Hematopoietic multipotent progenitor cell treated with erythropoietin and hydrocortisone succinate and interleukin-3 and kit ligand, for 6 days (in vitro differentiated cells): Measurements from ENCODE around the gene CRYBG2.

ENCODE experiments used
- DNase-seq: peaks from one replicate; pipeline ENCODE4 v3.0.0-alpha.2; 2015

CRYBG2 gene

DNA sequence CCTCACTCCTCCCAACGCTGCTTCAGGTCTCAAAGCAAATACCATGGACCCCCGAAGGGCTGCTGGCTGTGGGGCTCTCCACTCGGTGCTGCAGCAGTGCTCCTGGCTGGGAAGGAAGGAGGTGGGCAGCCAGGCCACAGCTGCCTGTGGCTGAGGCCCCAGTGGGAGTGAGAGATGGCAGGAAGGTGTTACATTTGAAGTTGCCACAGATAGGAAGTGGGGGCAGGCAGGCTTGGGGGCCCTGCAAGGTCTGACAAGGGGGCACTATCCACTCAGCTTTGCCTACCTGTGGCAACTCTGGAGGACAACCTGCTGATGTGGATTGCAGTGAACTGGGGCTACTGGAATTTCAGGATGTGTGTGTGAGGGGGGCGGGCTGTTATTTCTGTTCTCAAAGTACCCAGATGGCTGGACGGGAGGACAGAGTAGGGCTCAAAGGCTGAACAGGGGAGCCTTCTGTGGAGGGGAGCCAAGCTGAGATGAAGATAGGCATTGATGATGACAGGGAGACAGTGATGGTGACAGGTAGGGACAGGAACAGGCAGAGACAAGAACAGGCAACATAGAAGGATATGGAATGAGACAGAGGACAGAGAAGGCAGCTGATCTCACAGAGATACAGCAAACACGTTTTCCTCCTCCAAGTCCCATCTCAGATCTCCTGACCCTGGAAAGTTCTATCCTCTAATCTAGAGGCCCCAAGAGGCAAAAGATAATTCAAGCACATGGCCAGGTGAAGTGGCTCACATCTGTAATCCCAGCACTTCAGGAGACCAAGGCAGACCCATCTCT is 16.9 kb upstream of the CRYBG2 start:
- DNase-seq, result no peak

DNA sequence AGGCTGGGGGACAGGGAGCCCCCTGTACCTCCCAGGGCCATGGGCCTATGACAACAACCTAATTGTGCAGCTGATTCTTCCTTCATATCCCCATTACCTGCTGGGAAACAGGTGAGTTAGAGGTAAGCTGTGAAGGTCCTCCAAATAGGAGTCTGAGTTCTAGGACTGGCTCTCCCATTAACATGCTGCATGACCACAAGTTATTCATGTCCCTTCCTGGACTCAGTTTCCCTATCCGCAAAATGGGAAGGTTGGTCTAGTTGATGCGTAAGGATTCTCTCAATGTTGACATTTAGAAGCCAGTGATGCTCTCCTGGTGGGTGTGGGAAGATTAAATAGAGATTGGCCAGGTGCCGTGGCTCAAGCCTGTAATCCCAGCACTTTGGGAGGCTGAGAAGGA is 14.6 kb upstream of the CRYBG2 start:
- no peak for DNase-seq

DNA sequence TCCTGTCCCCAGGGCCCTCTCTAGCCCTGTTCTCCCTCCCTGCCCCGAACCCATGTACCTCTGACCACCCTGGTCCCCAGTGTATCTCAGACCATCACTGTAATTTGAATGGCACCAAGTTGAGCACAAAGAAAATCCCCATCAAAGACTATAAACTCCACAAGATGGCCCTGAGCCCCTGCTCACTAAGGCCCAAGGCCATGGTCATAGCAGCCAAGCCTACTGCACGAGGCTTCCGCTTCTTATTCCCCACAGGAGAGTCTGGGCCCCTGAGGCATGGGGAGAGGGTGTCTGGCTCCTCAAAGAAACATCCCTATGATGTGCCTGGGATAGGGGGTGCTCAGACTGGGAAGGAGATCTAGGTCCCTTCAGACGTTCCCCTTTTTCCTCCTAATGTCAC is 14.1 kb upstream of the CRYBG2 start:
- no peak for DNase-seq

DNA sequence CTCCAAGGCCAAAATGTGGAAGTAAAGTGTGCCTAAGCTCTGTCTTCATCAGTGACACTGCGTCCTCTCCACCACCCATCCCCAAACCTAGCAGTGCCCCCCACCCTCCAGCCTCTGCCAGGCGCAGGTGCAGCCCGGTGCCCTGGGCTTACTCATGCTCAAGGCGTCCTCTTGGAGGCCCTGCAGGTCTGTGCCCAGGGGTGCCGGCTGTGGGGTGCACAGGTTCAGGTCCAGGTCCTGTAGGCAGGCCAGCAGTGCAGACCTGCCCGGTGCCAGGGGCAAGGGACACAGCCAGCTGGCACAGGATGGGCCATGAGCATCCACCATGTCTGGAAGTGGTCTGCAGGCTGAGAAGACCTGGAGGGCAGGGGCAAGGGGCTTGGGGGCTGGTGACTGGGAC is 13.5 kb upstream of the CRYBG2 start:
- no peak for DNase-seq

DNA sequence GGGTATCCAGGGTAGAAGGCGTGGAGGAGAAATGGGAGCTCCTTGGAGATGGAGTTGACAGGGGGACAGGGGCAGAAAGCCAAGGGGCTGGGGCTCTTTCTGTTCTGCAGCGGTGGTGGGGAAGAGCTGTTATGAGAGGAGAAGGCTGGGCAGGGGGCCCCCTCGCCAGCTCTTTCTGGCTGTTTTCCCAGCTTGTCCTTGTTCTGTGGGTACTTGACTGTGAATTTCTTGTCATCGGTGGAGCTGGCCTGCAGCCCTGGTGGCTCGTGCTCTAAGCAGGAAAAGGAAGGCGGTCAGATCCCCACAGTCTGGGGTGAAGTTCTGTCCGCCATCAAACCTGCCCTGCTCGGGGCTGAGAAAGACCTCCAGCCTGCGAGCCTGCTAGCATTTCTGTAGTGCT is 11.0 kb upstream of the CRYBG2 start:
- DNase-seq, result no peak

DNA sequence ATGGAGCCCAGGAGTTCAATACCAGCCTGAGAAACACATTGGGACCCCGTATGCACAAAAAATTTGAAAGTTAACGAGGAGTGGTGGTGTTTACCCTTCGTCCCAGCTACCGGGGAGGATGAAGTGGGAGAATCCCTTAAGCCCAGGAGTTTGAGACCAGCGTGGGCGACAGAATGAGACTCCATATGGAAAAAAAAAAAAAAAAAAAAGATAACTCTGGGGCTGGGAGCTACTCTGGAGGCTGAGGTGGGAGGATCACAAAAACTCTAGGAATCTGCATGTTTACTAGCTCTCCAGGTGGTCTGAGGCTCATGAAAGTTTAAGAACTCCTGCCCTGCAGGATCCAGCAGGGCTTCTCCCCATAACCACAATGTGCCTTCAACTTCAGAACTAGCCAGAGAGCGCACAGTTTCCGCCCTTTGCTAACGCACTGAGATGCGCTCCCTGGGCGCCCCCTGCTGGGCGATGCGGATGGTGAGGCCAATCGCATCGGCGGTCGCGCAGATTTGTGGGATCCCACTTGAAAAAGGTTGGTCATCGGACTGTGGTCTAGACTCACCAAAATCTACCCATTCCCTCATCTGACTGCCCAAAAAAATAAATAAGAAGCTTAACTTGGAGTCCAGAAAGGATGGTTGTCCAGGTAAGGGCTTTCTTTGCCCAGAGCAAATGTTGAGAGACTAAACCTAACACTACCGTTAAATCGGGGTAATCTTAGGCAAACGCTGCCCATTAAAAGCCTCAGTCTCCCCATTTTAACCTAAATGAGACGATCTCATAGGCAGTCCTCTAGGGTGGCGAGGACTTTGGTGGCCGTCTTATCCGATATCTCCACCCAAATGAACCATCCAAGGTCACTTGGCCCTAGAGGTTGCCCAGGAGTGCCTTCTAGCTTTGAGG is 9.9 kb upstream of the CRYBG2 start:
- DNase-seq, result peak; percentile 95

DNA sequence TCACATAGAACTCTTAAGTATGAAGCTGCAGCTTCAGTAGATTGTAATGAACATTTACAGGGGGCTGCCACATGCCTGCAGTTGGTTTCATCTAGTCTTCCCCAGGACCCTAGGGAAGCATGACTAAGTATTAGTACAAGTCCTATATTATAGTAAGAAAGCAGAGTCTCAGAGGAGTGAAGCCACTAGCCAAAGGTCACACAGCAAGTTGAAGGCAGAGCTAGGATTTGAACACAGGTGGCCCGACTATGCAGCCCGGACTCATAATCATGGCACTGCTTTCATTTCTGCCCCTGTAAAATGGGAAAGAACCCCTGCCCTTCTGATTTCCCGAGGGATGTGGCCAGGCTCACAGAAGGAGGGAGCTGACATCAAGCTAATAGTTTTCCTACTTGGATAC is 8.4 kb upstream of the CRYBG2 start:
- DNase-seq, result no peak

DNA sequence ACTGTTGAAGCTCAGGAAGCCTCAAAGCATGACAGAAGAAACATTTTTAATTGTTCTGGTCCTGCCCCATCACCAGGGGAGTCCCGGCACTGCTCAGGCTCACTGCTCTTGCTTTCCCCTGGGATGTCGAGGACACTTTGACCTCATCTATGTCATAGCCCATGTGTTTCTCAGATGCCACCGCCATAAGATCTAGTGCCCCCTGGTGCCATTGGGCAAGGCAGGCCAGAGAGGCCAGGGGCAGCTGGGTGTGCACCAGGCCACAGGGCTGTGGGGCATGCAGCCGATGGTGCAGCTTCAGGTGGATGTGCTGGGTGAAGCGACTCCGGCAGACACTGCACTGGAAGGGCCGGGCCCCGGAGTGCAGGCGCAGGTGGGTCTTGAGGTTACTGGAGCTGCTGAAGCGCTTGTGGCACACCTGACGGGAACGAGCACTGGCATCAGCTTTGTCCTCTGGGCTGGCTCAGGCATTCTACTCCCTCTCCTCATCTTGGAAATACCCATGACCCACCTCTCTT is 7.7 kb upstream of the CRYBG2 start:
- DNase-seq, result no peak

DNA sequence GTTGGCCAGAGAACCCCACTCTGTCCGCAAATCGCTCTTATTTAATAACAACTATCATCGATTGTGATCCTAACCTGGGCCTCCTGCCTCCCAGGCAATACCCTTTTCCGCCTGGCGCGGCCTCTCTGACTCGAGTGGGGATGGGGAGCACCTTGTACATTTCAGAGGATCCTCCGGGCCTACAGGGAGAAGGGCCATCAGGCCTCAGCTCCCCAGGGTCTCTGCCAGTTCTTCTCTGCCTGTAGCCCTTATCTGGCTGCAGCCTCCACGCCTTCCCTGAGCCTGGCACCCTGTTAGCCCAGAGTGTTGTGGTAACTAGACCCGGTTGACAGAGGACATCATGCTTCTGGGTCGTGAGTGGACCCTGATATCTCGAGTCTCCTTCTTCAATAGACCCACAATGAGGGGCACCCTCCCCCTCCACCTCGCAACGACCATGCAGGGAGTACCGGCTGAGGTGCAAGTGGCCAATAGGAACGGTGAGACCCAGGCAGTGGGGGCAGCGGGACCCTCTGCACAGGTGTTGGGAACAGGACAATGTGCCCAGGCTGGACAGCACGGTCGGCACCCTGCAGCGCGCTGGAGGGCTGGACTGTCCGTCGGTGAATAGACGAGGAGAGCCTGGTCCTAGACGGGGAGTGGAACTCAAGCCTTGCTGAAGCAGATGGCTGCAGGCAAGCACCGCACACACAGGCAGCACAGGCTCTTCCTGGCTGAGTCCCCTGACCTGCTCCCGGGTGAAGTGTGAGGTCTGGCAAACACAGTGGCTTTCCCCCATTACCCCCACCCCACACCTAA is 7.1 kb upstream of the CRYBG2 start:
- peak; percentile 79 for DNase-seq

DNA sequence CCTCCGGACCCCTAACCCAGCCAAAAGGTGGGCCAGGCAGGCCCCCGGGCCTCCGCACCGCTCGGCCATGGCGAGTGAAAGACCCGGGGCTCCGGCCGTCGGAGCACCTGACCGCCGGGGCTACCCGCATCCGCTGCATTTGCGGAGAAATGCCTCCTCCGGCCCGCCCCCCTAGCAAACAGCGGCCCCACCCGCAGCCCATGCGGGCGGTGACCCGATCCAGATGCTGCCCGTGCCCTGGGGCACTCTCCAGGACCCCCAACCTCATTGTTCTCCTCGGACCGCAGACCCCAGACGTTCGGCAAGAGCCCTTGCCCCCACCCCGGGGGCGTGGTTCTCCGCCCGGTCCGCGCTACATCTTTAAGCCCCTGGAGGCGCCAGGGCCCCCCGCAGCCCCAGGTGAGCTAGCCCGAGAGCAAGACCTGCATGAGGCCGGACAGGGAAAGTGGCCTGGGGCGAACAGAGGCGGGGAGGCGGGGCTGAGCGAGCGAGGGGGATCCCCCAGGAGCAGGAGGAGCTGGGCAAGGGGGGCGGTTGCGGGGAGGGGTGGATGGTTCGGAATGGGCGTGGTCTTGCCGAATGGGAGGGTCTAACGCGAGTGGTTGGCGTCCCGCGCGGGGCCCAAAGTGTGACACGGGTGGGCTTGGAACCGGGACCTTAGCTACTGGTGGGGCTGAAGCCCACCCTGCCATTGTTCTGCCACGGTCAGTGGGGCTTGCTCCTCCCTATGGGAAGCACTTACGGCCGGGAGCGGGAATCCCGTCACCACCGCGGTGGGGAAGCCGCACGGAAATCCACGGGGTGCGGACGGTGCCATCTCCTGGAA is 6.3 kb upstream of the CRYBG2 start:
- DNase-seq, result no peak

DNA sequence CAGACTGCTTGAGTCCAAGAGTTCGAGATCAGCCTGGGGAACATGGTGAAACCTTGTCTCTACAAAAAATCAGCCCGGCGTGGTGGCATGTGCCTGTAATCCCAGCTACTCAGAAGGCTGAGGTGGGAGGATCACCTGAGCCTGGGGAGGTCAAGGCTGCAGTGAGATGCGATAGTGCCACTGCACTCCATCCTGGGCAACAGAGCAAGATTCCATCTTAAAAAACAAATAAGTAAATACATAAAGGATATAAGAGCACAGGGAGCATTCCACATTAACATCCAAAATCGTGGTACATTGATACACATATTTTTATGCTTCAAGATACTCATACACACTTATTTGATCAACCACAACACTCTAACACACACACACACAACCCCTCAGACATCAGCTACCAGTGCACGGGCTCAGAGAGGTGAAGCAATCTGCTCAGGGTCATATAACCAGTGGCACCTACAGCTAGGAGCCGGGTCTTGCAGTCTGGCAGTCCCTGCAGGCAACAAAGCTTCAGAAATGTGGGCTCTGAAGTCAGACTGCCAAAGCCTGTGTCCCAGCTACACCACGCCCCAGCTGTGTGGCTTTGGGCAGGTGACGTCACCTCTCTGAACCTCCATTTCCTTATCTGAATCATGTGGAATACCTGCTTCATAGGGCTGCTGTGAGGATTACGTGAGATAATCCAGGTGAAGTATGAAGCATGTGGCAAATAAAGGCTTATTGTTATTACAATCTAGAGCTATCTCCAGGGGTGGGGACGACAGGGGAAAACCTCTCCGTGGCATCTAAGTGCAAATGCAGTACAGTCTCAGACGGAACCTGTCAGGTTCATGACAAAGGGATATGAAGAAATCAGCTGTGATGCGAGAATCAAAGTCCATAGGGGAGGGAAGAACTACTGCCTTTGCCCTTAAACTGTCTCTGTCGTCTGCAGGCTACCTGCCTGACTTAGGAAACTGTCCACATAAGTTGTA is 4.8 kb upstream of the CRYBG2 start:
- no peak for DNase-seq

DNA sequence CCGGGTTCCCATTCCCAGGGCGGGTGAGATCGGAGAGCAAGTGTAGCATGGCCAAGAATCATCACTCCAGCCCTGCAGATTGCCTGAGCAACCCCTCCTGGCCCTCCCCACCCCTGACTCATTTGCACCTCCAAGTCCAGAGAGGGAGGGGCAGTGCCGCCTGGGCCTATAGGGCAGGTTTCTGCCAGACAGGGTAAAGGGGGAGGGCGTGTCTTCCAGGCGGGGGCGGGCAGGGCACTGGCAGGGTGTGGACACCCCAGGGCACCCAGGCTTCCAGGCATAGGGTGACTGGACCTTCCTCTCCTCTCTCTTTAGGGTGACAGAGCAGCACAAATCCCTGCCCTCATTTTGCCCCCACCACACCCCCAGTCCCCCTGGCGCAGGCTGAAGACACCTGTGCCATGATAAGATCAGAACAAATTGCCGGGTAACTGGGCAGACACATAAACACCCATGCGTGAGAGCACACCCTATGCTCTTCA is 3.2 kb upstream of the CRYBG2 start:
- no peak for DNase-seq

DNA sequence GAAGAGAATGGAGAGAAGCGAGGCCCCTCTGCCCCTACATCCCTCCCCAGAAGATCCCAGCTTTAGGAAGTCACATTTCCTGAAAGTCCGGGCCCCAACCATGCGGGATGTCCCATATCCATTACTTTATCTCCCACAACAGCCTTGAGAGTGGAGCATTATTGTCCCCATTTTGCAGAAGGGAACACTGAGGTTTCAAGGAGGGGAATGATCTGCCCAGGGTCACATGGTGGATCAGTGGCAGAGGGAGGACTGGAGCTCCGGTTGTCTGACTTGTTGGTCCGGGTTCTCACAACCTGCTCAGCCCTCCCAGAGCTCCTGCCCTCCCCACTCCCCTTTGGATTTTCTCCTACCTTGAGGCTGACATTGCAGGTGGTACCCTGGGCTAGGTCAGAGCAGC is 2.2 kb upstream of the CRYBG2 start:
- no peak for DNase-seq

DNA sequence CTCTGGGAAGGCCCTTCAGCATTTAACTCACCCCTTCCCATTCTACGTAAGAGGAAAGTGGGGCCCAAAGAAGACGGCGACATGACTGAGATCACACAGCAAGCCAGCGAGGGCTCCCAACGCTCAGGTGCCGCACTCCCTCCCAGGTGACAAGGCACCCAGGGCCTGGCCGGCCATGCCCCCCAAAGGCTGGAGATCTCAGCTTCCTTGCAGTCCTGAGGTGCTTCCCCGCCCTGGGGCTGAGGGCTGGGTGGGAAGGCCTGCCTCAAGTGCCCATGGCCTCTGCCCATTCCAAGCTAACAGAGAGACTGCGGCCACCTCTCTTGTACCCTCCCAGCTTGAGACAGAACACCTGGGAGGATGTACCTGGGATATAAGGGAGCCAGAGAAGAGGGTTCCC is 1.0 kb upstream of the CRYBG2 start:
- no peak for DNase-seq

DNA sequence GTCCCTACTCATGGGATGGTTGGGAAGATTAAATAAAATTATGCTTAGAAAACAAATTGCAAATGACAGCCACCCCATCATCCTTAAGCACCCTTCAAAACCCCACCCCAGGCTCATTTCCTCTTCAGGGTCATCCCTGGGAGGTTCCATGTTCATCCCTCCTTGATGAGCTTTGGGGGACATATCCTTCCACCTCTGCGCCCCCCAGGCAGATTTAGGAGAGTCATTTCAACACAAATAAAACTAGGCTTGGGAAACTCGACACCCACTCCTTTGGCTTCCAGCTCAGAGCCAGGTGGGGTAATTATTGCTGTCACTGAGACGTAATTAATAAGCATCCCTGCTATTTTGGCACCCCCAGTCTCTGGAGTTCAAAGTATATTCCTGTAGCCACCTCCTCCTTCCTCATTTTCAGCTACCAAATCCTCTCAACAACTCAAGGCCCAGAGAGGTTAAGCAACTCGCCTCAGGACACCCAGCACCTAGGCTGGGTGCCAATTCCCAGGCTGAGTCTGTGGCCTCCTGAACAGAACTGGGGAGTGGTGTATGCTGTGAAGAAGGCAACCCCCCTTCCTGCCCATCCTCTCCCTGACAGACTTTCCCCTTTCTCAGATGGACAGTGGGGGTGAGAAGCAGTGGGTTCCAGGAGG is 595 bp downstream of the CRYBG2 start:
- no peak for DNase-seq

DNA sequence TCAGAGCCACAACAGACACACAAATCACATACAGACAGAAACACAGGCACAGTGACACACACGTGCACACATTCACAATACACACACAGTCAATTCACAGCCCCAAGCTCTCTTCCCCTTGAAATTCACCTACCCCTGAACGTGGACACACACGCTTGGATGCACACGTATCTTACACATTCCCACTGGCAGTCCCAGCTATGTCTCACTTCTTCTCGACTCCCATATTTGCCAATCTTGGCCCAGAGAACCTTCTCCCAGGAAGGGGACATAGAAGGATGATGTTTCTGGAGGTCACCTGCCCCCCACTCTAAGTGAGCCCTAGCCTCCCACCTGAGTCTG is 1.6 kb downstream of the CRYBG2 start:
- DNase-seq, result no peak

DNA sequence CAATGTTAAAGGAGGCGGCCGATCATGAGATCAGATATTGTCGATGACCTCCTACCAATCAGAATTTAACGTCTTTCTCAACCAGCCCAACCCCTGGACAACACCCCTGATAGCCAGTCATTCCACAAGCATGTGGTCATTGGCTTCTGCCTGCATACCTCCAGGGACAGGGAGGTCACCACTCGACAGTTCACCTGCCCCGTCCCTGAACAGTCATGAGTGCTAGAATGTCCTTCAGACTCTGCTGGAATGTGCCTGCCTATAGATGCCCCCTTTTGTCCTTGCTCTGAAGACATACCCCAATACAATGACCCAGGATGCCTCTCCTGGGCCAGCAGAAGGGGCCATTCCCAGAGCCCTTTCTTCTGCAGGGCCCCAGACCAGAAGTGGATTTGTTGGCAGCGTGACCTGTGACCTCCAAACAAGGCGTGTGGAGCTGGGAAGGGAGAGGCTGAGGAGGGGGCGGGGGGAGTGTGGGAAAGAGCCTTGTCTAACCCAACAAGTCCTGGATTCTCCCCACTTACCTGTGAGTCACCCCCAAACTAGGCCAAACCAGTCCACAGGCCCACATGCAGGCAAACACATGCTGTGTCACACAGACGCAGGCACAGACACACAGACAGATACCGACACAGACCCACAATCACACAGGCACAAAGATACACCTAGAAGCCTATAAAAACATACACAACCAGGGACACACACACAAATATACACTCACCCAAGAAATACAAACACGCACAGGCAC is 2.2 kb downstream of the CRYBG2 start:
- no peak for DNase-seq

DNA sequence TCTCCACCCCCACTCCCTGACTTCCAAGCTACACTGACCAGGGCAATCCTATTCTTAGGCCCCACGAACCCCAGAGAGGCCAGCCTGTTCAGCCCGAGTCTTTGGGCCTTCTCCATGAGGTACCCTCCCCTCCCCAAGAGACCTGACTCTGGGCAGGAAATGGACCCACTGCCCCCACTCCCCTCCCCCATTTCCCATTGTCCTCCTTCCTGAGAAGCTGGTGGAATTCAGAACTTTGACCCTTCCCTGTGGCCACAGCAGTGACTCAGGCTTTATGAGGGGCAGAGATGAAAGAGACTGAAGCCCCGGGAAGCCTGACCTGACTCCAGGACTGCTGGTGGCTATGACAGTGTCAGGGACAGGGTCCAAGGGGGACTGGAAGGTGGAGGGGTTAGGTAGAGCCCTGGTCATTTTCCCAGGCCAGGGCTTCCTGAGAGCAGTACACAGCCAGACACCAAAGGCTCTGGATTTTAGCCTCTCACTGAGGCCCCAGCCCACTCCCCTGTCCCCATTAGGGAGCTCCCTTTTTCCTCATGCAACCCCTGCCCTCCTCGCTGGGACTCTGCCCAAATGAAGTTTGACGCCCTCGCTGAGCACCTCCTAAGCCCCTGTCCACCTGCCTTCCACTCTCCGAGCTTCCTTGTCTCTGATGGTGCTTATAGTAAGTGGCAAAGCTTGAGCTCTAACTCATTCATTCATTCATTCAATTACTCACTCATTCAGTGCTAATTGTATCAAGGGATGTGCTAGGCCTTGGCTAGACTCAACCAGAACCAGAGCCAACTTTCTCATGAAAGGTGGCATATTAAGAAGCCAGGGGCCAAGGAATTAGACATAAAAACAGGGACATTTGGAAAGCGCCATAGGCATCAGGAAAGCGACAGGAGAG is 3.0 kb downstream of the CRYBG2 start:
- DNase-seq, result no peak

DNA sequence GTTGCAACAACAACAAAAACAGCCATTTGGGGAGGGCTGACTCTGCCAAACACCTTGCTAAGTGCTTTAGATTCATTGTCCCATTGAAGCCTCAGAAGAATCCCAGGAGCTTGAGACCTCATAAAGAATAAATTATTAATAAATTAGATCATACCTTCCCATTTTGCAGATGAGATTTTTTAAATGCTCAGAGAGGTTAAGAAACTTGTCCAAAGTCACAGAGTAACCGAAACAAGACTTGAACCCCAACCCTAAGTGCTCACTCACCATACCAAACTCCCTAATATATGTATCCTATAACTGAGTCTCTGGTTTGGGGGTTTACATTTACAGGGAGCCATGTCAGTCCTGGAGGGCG is 3.6 kb downstream of the CRYBG2 start:
- no peak for DNase-seq
